K562 (cell line): Measurements from ENCODE around the gene CACNA1C.

ENCODE experiments used
- CHCHD3 ChIP-seq: fragments of 250-450 bp; sonication (Bioruptor Pico); IDR thresholded peaks from 2 replicates; pipeline ENCODE4 v2.1.2; 2022; ENCODE audit warnings: mild to moderate bottlenecking
- CHD4 ChIP-seq: fragments of 200-600 bp; sonication (generic); IDR thresholded peaks from 3 replicates; pipeline ENCODE4 v1.6.1; 2012; ENCODE audit warnings: low read depth, mild to moderate bottlenecking, mixed read lengths, low read length, inconsistent platforms; ENCODE audit not compliant: insufficient read depth, insufficient replicate concordance, poor library complexity, severe bottlenecking
- E2F4 ChIP-seq: sonication (generic); formaldehyde crosslinking; IDR thresholded peaks from 2 replicates; pipeline ENCODE4 v1.8.0; 2022; ENCODE audit warnings: mild to moderate bottlenecking, low read depth, missing genetic modification reagents
- ELK1 ChIP-seq: sonication (generic); formaldehyde crosslinking; IDR thresholded peaks from 2 replicates; pipeline ENCODE4 v1.8.1; 2022; ENCODE audit warnings: missing genetic modification reagents
- HDAC2 ChIP-seq: fragments of 450-650 bp; IDR thresholded peaks from 2 replicates; pipeline ENCODE4 v1.6.1; 2016; ENCODE audit warnings: mild to moderate bottlenecking
- MTA3 ChIP-seq: fragments of 450-650 bp; formaldehyde crosslinking; IDR thresholded peaks from 2 replicates; pipeline ENCODE4 v1.6.1; 2017; ENCODE audit warnings: mild to moderate bottlenecking, borderline replicate concordance
- NFIC ChIP-seq: fragments of 450-650 bp; IDR thresholded peaks from 2 replicates; pipeline ENCODE4 v1.6.1; 2017; ENCODE audit warnings: mild to moderate bottlenecking, inconsistent platforms
- PATZ1 ChIP-seq: fragments of 250-450 bp; sonication (Bioruptor Pico); IDR thresholded peaks from 2 replicates; pipeline ENCODE4 v1.5.0; 2020; ENCODE audit warnings: mild to moderate bottlenecking, borderline replicate concordance
- PHF21A ChIP-seq: fragments of 450-650 bp; IDR thresholded peaks from 2 replicates; pipeline ENCODE4 v1.6.1; 2017; ENCODE audit warnings: low read depth, borderline replicate concordance
- PHF8 ChIP-seq: fragments of 200-600 bp; sonication (generic); IDR thresholded peaks from 2 replicates; pipeline ENCODE4 v1.6.1; 2012; ENCODE audit warnings: mixed run types, mild to moderate bottlenecking, inconsistent platforms, low read length, moderate library complexity, borderline replicate concordance
- POLR2AphosphoS5 ChIP-seq: IDR thresholded peaks from 2 replicates; pipeline ENCODE4 v1.6.1; 2011; ENCODE audit warnings: mild to moderate bottlenecking, low read depth, low read length, moderate library complexity; ENCODE audit not compliant: control insufficient read depth, insufficient read depth
- RAD21 ChIP-seq, 2 experiments: fragments of 250-450 bp in 1 of 2; fragments of 450-650 bp in 1 of 2; sonication (Bioruptor Pico) in 1 of 2; formaldehyde crosslinking in 1 of 2; IDR thresholded peaks in 1 of 2; conservative IDR thresholded peaks in 1 of 2; 2 replicates each; pipeline versions ENCODE4 v1.4.0 to v1.8.0; 2020 to 2022; ENCODE audit warnings: mild to moderate bottlenecking in 2 of 2, moderate library complexity in 1 of 2
- SRSF9 ChIP-seq: fragments of 200-400 bp; formaldehyde crosslinking; IDR thresholded peaks from 2 replicates; pipeline ENCODE4 v1.6.1; 2017; ENCODE audit warnings: low read depth, low read length, borderline replicate concordance
- ZNF780A ChIP-seq: fragments of 250-450 bp; sonication (Bioruptor Pico); IDR thresholded peaks from 2 replicates; pipeline ENCODE4 v1.5.0; 2021; ENCODE audit warnings: mild to moderate bottlenecking

GRCh38 chr12:2451025-2451424, 398.2 kb downstream of the CACNA1C start:
- TF ChIP-seq CHD4 (no peak), PHF8 (no peak), CHCHD3 (CRISPR knock-in tag) (no peak), ELK1 (CRISPR knock-in tag) (no peak), E2F4 (CRISPR knock-in tag) (no peak), HDAC2 (no peak), POLR2AphosphoS5 (no peak), NFIC (no peak), PATZ1 (no peak), ZNF780A (no peak), PHF21A (no peak), SRSF9 (no peak), MTA3 (no peak), RAD21 (CRISPR knock-in tag; conservative IDR thresholded peaks at IDR 0.05 in 1 of 2, IDR thresholded peaks at IDR 0.05 in 1 of 2) (no peak)
